K562 (cell line): ENCODE results near the gene NGRN. TPM values are rescaled to one million over a fixed set of nuclear protein-coding genes. Genes with fewer than 3 reads are reported as not detected.

Source experiments
- ATAC-seq: fragments of 200-7000 bp; cut with Tn5 transposase; 3 replicates; pipeline ENCODE4 v1.9.1; 2020; ENCODE audit warnings: moderate library complexity
- BruUV-seq: library from RNA; stranded (reverse); fragments of 400-500 nt; replicated peaks from 2 replicates; lab custom pipeline; 2021; lab: Mats Ljungman, UMichigan
- CTCF ChIA-PET: fragments of 300-600 bp; formaldehyde crosslinking; extraction: SDS; loops from one replicate; lab custom pipeline; 2021; ENCODE audit warnings: low intra/inter-chr PET ratio; lab: Yijun Ruan, JAX
- POLR2A ChIA-PET: fragments of 300-600, 350-650 bp; sonication (Branson Sonifier 250); formaldehyde crosslinking; extraction: SDS; loops from one replicate; lab custom pipeline; 2021; ENCODE audit warnings: antibody characterized with exemption, inconsistent platforms; lab: Yijun Ruan, JAX
- DNase-seq, 4 experiments: peaks; one replicate each; pipeline versions ENCODE4 v3.0.0 to v3.0.0-alpha.2; 2011 to 2018; ENCODE audit warnings: low spot score in 3 of 4, mixed read lengths in 3 of 4; ENCODE audit errors: extremely low read depth in 1 of 4
- FAIRE-seq: peaks from 2 replicates; lab custom pipeline; 2011; peaks lifted over from hg19 to GRCh38; lab: Jason Lieb, UNC
- H2AFZ ChIP-seq: 2 replicates; pipeline ENCODE4 v1.6.0; 2011; ENCODE audit warnings: low read depth, low read length, control low read depth, inconsistent platforms
- H3K27ac ChIP-seq: fragments of 200-600 bp; 3 replicates; pipeline ENCODE4 v1.8.0; 2011; ENCODE audit warnings: low read depth, mild to moderate bottlenecking, control low read depth, inconsistent platforms, low read length, moderate library complexity, mixed read lengths; ENCODE audit errors: extremely low read depth
- H3K27me3 ChIP-seq, 2 experiments: fragments of 300-600 bp in 1 of 2; 2 replicates in 1 of 2; 3 replicates in 1 of 2; pipeline versions ENCODE4 v1.6.0 to v1.8.0; 2011; ENCODE audit warnings: inconsistent platforms in 2 of 2, low read length in 2 of 2, mild to moderate bottlenecking in 1 of 2, mixed read lengths in 1 of 2, moderate library complexity in 1 of 2; ENCODE audit not compliant: control insufficient read depth in 2 of 2, insufficient read depth in 2 of 2
- H3K36me3 ChIP-seq: fragments of 300-600 bp; 3 replicates; pipeline ENCODE4 v1.8.0; 2011; ENCODE audit warnings: mild to moderate bottlenecking, low read length, inconsistent platforms; ENCODE audit not compliant: control insufficient read depth, insufficient read depth
- H3K4me1 ChIP-seq, 2 experiments: fragments of 200-600 bp in 1 of 2; replicated peaks in 1 of 2; 2 replicates in 1 of 2; 3 replicates in 1 of 2; pipeline versions ENCODE4 v1.5.1 to v1.8.0; 2011; ENCODE audit warnings: inconsistent platforms in 2 of 2, low read length in 2 of 2, mild to moderate bottlenecking in 1 of 2, mixed read lengths in 1 of 2, moderate library complexity in 1 of 2; ENCODE audit not compliant: control insufficient read depth in 2 of 2, insufficient read depth in 2 of 2
- H3K4me2 ChIP-seq: 2 replicates; pipeline ENCODE4 v1.6.1; 2011; ENCODE audit warnings: low read length, control low read depth, inconsistent platforms, mixed read lengths; ENCODE audit not compliant: insufficient read depth
- H3K4me3 ChIP-seq: fragments of 200-600 bp; sonication (generic), shearing (Covaris generic); 2 replicates; pipeline ENCODE4 v1.5.1; 2016; ENCODE audit warnings: control low read depth, inconsistent platforms
- H3K79me2 ChIP-seq: fragments of 200-600 bp; 3 replicates; pipeline ENCODE4 v1.8.0; 2011; ENCODE audit warnings: low read length, inconsistent platforms; ENCODE audit not compliant: control insufficient read depth, insufficient read depth
- H3K9ac ChIP-seq, 2 experiments: 2 replicates each; pipeline versions ENCODE4 v1.6.0 to v1.6.1; 2011; ENCODE audit warnings: low read depth in 2 of 2, low read length in 2 of 2, control low read depth in 1 of 2, inconsistent platforms in 1 of 2, mild to moderate bottlenecking in 1 of 2, mixed read lengths in 1 of 2; ENCODE audit not compliant: insufficient read depth in 1 of 2
- H3K9me1 ChIP-seq: one replicate; pipeline ENCODE4 v1.6.0; 2011; ENCODE audit warnings: inconsistent platforms, mild to moderate bottlenecking, low read length, moderate library complexity; ENCODE audit not compliant: control insufficient read depth, insufficient read depth
- H3K9me3 ChIP-seq: replicated peaks from 2 replicates; pipeline ENCODE4 v1.5.1; 2011; ENCODE audit warnings: low read depth, low read length, inconsistent platforms; ENCODE audit not compliant: control insufficient read depth, insufficient read depth
- H4K20me1 ChIP-seq: replicated peaks from 2 replicates; pipeline ENCODE4 v1.6.1; 2011; ENCODE audit warnings: low read length, inconsistent platforms, mixed read lengths; ENCODE audit not compliant: control insufficient read depth, insufficient read depth
- BRD9 ChIP-seq: fragments of 450-650 bp; IDR thresholded peaks from 2 replicates; pipeline ENCODE4 v1.6.1; 2018; ENCODE audit warnings: low read depth; ENCODE audit not compliant: partially characterized antibody
- FOXK1 ChIP-seq: sonication (generic); formaldehyde crosslinking; IDR thresholded peaks from 2 replicates; pipeline ENCODE4 v1.8.0; 2022; ENCODE audit warnings: missing genetic modification reagents, mild to moderate bottlenecking, borderline replicate concordance
- FOXP4 ChIP-seq: sonication (generic); formaldehyde crosslinking; IDR thresholded peaks from 2 replicates; pipeline ENCODE4 v1.8.0; 2022; ENCODE audit warnings: mild to moderate bottlenecking, missing genetic modification reagents, borderline replicate concordance
- GATAD2A ChIP-seq: fragments of 450-650 bp; IDR thresholded peaks from 2 replicates; pipeline ENCODE4 v1.6.1; 2017
- KDM1A ChIP-seq, 2 experiments: fragments of 450-650 bp; IDR thresholded peaks; 2 replicates each; pipeline ENCODE4 v1.6.1; 2016; ENCODE audit warnings: mild to moderate bottlenecking in 2 of 2
- KLF16 ChIP-seq: IDR thresholded peaks from 2 replicates; pipeline ENCODE4 v1.6.1; 2016; ENCODE audit warnings: antibody characterized with exemption
- LCOR ChIP-seq: sonication (generic); formaldehyde crosslinking; IDR thresholded peaks from 2 replicates; pipeline ENCODE4 v1.8.0; 2022; ENCODE audit warnings: mild to moderate bottlenecking, missing genetic modification reagents
- LEF1 ChIP-seq: fragments of 450-650 bp; IDR thresholded peaks from 2 replicates; pipeline ENCODE4 v1.6.1; 2016; ENCODE audit warnings: mild to moderate bottlenecking
- MEIS2 ChIP-seq: fragments of 450-650 bp; IDR thresholded peaks from 2 replicates; pipeline ENCODE4 v1.6.1; 2014; ENCODE audit warnings: mild to moderate bottlenecking; ENCODE audit not compliant: partially characterized antibody
- NCOR1 ChIP-seq: fragments of 450-650 bp; IDR thresholded peaks from 2 replicates; pipeline ENCODE4 v1.6.1; 2016; ENCODE audit warnings: mild to moderate bottlenecking, moderate library complexity
- NFYB ChIP-seq: IDR thresholded peaks from 2 replicates; pipeline ENCODE4 v1.6.1; 2011; ENCODE audit warnings: mild to moderate bottlenecking, moderate library complexity; ENCODE audit not compliant: insufficient read length; ENCODE audit errors: extremely low read depth
- SMAD2 ChIP-seq: fragments of 150-350 bp; IDR thresholded peaks from 2 replicates; pipeline ENCODE4 v1.6.1; 2014; ENCODE audit warnings: low read depth, mild to moderate bottlenecking, low read length
- ZNF134 ChIP-seq: fragments of 250-450 bp; sonication (Bioruptor Pico); conservative IDR thresholded peaks from 2 replicates; pipeline ENCODE4 v1.4.0; 2020
- ZNF511 ChIP-seq: sonication (generic); formaldehyde crosslinking; IDR thresholded peaks from 2 replicates; pipeline ENCODE4 v1.8.0; 2022; ENCODE audit warnings: mild to moderate bottlenecking, missing genetic modification reagents
- ZNF696 ChIP-seq: fragments of 250-450 bp; sonication (Bioruptor Pico); conservative IDR thresholded peaks from 2 replicates; pipeline ENCODE4 v1.4.0; 2020; ENCODE audit warnings: mild to moderate bottlenecking, moderate library complexity
- WGBS: fragments of 100-300 bp; shearing (Covaris generic); methylation state at CpG from one replicate; pipeline ENCODE4 v1.1.6; 2016; ENCODE audit warnings: low coverage, mixed read lengths; ENCODE audit not compliant: insufficient coverage; ENCODE audit errors: missing lambda C conversion rate; 5-methylcytosine and 5-hydroxymethylcytosine counted together
- in situ Hi-C: fragments of 300-500 bp; cut with MboI; formaldehyde crosslinking; loops from 4 replicates; pipeline ENCODE4 v1.15.0; 2018; ENCODE audit warnings: inconsistent platforms, mixed read lengths
- intact Hi-C: fragments of 100-400 bp; cut with micrococcal nuclease; formaldehyde crosslinking; loops from 2 replicates; pipeline ENCODE4 v1.14.2; 2022
- polyA plus RNA-seq, 8 experiments: library from polyadenylated mRNA; depleted of rRNA in 4 of 8; stranded (reverse) in 5 of 8; unstranded in 3 of 8; fragments of >200 nt; fragmentation: Nextera tagmentation in 2 of 8; fragmentation: Illumina TruSeq in 1 of 8; extraction: Ambion mirVana in 2 of 8; extraction: Trizol in 1 of 8; gene quantifications; 2 replicates each; pipeline versions ENCODE4 v1.2.1 to v1.2.3, GENCODE V29; 2011 to 2014; ENCODE audit warnings: inconsistent platforms in 1 of 8, missing spikeins in 1 of 8
- total RNA-seq, 7 experiments: library from RNA; depleted of rRNA in 6 of 7; stranded (reverse); fragments of >200 nt in 6 of 7; fragmentation: Illumina TruSeq in 2 of 7; extraction: Trizol in 2 of 7; gene quantifications; 2 replicates each; pipeline versions ENCODE4 v1.2.1 to v1.2.3, GENCODE V29; 2011 to 2021; ENCODE audit warnings: low replicate concordance in 1 of 7

NGRN gene
- total and polyA plus RNA-seq, 9 of the 15 experiments (the other 6 are each of a cell fraction or from before 2014, with no cell fraction given), result 14.0 to 73.4 (median 60.0) TPM

DNA sequence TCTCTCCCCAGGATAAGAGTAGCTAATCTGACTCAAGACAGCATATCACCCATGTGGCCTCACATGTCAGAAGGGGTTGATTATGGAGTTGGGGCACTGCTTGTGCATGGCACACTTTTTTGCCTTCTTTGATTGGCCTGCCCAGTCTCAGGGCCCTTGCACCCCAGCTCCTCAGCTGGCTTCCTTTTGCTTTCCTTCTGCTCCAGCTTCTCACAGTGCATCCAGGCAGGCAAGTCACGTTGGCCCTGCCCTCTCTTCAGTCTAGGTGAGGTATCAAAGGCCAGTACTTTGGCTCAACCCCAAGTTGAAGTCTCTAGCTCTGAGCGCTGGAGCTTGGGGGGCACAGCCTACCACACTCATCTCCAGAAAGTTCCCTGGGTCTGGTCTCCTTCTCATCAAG lies 42.2 kb downstream of the NGRN start:
- FAIRE-seq (no peak), DNase-seq (no peak), ATAC-seq (no peak; the same call in 2 of the 3 replicates)
- Histone ChIP-seq H2AFZ (peak overlapping the region; percentile 66; the same call in 1 of the 2 replicates), H3K9me3 (no peaks in the 10 kb centered on the region), H3K4me2 (no peak overlapping the region), H3K9ac (no peak overlapping the region), H4K20me1 (no peaks in the 10 kb centered on the region), H3K27ac (no peak overlapping the region), H3K4me1 (peaks cover 0 to 2% of the 10 kb centered on the region in 2 experiments; a peak in 1 of 5 replicates), H3K36me3 (no peaks in the 10 kb centered on the region), H3K27me3 (no peaks in the 10 kb centered on the region), H3K9me1 (no peaks in the 10 kb centered on the region), H3K4me3 (no peak overlapping the region)
- no TSS peak for BruUV-seq
- in situ Hi-C loops (loop anchor here (25.0 kb wide), 1 partner anchor 930 kb away; no protein-coding TSS in a partner anchor), intact Hi-C loops (no loop called here)
- POLR2A ChIA-PET, result no interaction called here
- CTCF ChIA-PET, result no interaction called here
- TF ChIP-seq KLF16 (no peak), ZNF511 (no peak), SMAD2 (no peak), KDM1A (IDR thresholded peaks at IDR 0.05) (no peak), ZNF696 (no peak), LCOR (CRISPR knock-in tag) (no peak), LEF1 (no peak), ZNF134 (CRISPR knock-in tag) (no peak), BRD9 (no peak), FOXK1 (CRISPR knock-in tag) (no peak), GATAD2A (no peak), NCOR1 (no peak), NFYB (no peak), FOXP4 (no peak), MEIS2 (no peak)
- TF ChIP-seq, all 486 proteins: peak for 0
- H3K79me2 ChIP-seq, result no peaks in the 10 kb centered on the region
- 41% methylated on average over 2 of the region's 2 CpGs for WGBS
